ENCODE results near the gene ATP1B2.

ATP1B2 gene

GRCh38 chr17:7667656-7668406 is 17.1 kb downstream of the ATP1B2 start:
- TF ChIP-seq CTCF (conservative IDR thresholded peaks at IDR 0.05; ENCODE audit: low read depth, low read length): no peak
- no peak for DNase-seq (ENCODE audit: low read depth)
- no peak overlapping the region for H3K4me3 ChIP-seq (ENCODE audit: low read length)

- TF ChIP-seq CTCF (conservative IDR thresholded peaks at IDR 0.05; ENCODE audit: low read depth, low read length): no peak
- no peak overlapping the region for H3K4me3 ChIP-seq (ENCODE audit: low read length)
- DNase-seq (ENCODE audit: low read depth): no peak
Observed at GRCh38 chr17:7668482-7668881, 17.8 kb downstream of the ATP1B2 start.

GRCh38 chr17:7673239-7673638 is 22.5 kb downstream of the ATP1B2 start:
- no peak overlapping the region for H3K4me3 ChIP-seq (ENCODE audit: low read length)
- no peak for DNase-seq (ENCODE audit: low read depth)
- TF ChIP-seq CTCF (conservative IDR thresholded peaks at IDR 0.05; ENCODE audit: low read depth, low read length): peak; percentile 53

- no peak for TF ChIP-seq CTCF (conservative IDR thresholded peaks at IDR 0.05; ENCODE audit: low read depth, low read length)
- DNase-seq (ENCODE audit: low read depth): no peak
- no peak overlapping the region for H3K4me3 ChIP-seq (ENCODE audit: low read length)
Observed at GRCh38 chr17:7674934-7675333, 24.2 kb downstream of the ATP1B2 start.

GRCh38 chr17:7676533-7676932 is 25.8 kb downstream of the ATP1B2 start:
- DNase-seq (ENCODE audit: low read depth): no peak
- H3K4me3 ChIP-seq (ENCODE audit: low read length): no peak overlapping the region
- TF ChIP-seq CTCF (conservative IDR thresholded peaks at IDR 0.05; ENCODE audit: low read depth, low read length): no peak

GRCh38 chr17:7677388-7678067 is 26.8 kb downstream of the ATP1B2 start:
- no peak for TF ChIP-seq CTCF (conservative IDR thresholded peaks at IDR 0.05; ENCODE audit: low read depth, low read length)
- no peak for DNase-seq (ENCODE audit: low read depth)
- no peak overlapping the region for H3K4me3 ChIP-seq (ENCODE audit: low read length)
